OCI-M2 (cell line): Measurements from ENCODE around the gene EFCAB6.

Experiments
- DNase-seq: peaks from one replicate; lab custom pipeline; 2025; ENCODE audit not compliant: unreplicated experiment; lab: John Stamatoyannopoulos, UW

The EFCAB6 gene

GRCh38 chr22:43812149-43812842, at the start of gene EFCAB6:
TSS of gene EFCAB6 (minus strand) at chr22:43812305. CDS start at chr22:43782318, 29,987 bp downstream.
- peak; percentile 58 for DNase-seq

GRCh38 chr22:43861529-43861928, 49.4 kb upstream of the EFCAB6 start:
- no peak for DNase-seq

- DNase-seq = no peak
Measured at GRCh38 chr22:43860831-43861230, 48.7 kb upstream of the EFCAB6 start.

GRCh38 chr22:43860126-43860525, 48.0 kb upstream of the EFCAB6 start:
- DNase-seq = no peak

- DNase-seq = no peak
Measured at GRCh38 chr22:43859621-43860020, 47.5 kb upstream of the EFCAB6 start.

- no peak for DNase-seq
Measured at GRCh38 chr22:43859176-43859575, 47.1 kb upstream of the EFCAB6 start.

GRCh38 chr22:43858156-43858895, 46.2 kb upstream of the EFCAB6 start:
- DNase-seq = no peak

- no peak for DNase-seq
Measured at GRCh38 chr22:43857367-43857766, 45.3 kb upstream of the EFCAB6 start.

GRCh38 chr22:43855431-43855830, 43.3 kb upstream of the EFCAB6 start:
- no peak for DNase-seq

- no peak for DNase-seq
Measured at GRCh38 chr22:43854786-43855271, 42.7 kb upstream of the EFCAB6 start.

GRCh38 chr22:43854121-43854785, 42.1 kb upstream of the EFCAB6 start:
- DNase-seq = no peak

- DNase-seq = no peak
Measured at GRCh38 chr22:43853328-43853931, 41.3 kb upstream of the EFCAB6 start.

- no peak for DNase-seq
Measured at GRCh38 chr22:43852573-43853327, 40.6 kb upstream of the EFCAB6 start.

GRCh38 chr22:43851979-43852307, 39.8 kb upstream of the EFCAB6 start:
- no peak for DNase-seq

GRCh38 chr22:43851058-43851978, 39.2 kb upstream of the EFCAB6 start:
- DNase-seq = no peak

- no peak for DNase-seq
Measured at GRCh38 chr22:43850529-43850928, 38.4 kb upstream of the EFCAB6 start.

GRCh38 chr22:43849731-43850130, 37.6 kb upstream of the EFCAB6 start:
- no peak for DNase-seq

- DNase-seq = no peak
Measured at GRCh38 chr22:43848366-43849171, 36.5 kb upstream of the EFCAB6 start.
